Spleen (tissue), 11 donors: ENCODE results near the gene GOLT1A. TPM values are rescaled to one million over a fixed set of nuclear protein-coding genes. Genes with fewer than 3 reads are reported as not detected.

Source experiments
- DNase-seq: peaks from one replicate; pipeline ENCODE4 v3.0.0-alpha.2; 2020
- H3K27ac ChIP-seq, 8 donors: fragments of 200-600 bp; sonication (generic) in 7 of 8; 1 replicate in 4 of 8; 2 replicates in 4 of 8; pipeline versions ENCODE4 v1.5.0 to v1.8.0; 2016 to 2021; ENCODE audit warnings: inconsistent platforms in 4 of 8, mild to moderate bottlenecking in 4 of 8, moderate library complexity in 1 of 8
- H3K27me3 ChIP-seq, 7 donors: fragments of 200-600 bp; sonication (generic) in 6 of 7; replicated peaks in 1 of 7; 1 replicate in 4 of 7; 2 replicates in 3 of 7; pipeline versions ENCODE4 v1.5.0 to v1.8.0; 2016 to 2021; ENCODE audit warnings: inconsistent platforms in 3 of 7, mild to moderate bottlenecking in 1 of 7
- H3K36me3 ChIP-seq, 6 donors: fragments of 200-600 bp; sonication (generic) in 5 of 6; 1 replicate in 4 of 6; 2 replicates in 2 of 6; pipeline versions ENCODE4 v1.5.0 to v1.8.0; 2016 to 2021; ENCODE audit warnings: inconsistent platforms in 2 of 6
- H3K4me1 ChIP-seq, 6 donors: fragments of 200-600 bp; sonication (generic) in 5 of 6; 1 replicate in 3 of 6; 2 replicates in 3 of 6; pipeline versions ENCODE4 v1.5.0 to v1.8.0; 2016 to 2021; ENCODE audit warnings: inconsistent platforms in 3 of 6
- H3K4me3 ChIP-seq, 8 donors: fragments of 200-600 bp; sonication (generic) in 7 of 8; 1 replicate in 4 of 8; 2 replicates in 4 of 8; pipeline versions ENCODE4 v1.5.0 to v1.8.0; 2016 to 2021; ENCODE audit warnings: inconsistent platforms in 4 of 8, mild to moderate bottlenecking in 4 of 8, moderate library complexity in 2 of 8
- H3K9me3 ChIP-seq, 8 donors: fragments of 200-600 bp; sonication (generic) in 7 of 8; 1 replicate in 4 of 8; 2 replicates in 4 of 8; pipeline versions ENCODE4 v1.5.0 to v1.8.0; 2016 to 2021; ENCODE audit warnings: inconsistent platforms in 4 of 8
- POLR2A ChIP-seq, 3 donors: fragments of 450-650 bp; IDR thresholded peaks; one replicate each; pipeline ENCODE4 v1.5.1; 2017; ENCODE audit warnings: antibody characterized with exemption in 3 of 3, mild to moderate bottlenecking in 1 of 3
- POLR2AphosphoS5 ChIP-seq, 3 donors: sonication (generic); formaldehyde crosslinking; IDR thresholded peaks; one replicate each; pipeline ENCODE4 v1.5.1; 2017; ENCODE audit warnings: antibody characterized with exemption in 3 of 3
- WGBS, 5 donors: extraction: QIAGEN DNeasy Blood & Tissue Kit in 3 of 5; methylation state at CpG; one replicate each; pipeline versions ENCODE4 v1.1.5 to v1.1.7; 2013 to 2018; 5-methylcytosine and 5-hydroxymethylcytosine counted together
- intact Hi-C: fragments of 100-400 bp; cut with DNase I; formaldehyde crosslinking; loops from one replicate; pipeline ENCODE4 v1.15.0; 2023; ENCODE audit warnings: low total_unique reads
- polyA plus RNA-seq, 3 donors: library from polyadenylated mRNA; stranded (reverse); fragments of 200-250 nt; gene quantifications; one replicate each; pipeline ENCODE4 v1.2.1, GENCODE V29; 2013
- total RNA-seq, 7 donors: library from RNA; depleted of rRNA in 3 of 7; stranded (reverse); fragments of >200 nt in 3 of 7; fragmentation: NEBNext Ultra II Directional in 4 of 7; extraction: Animal tissue kit (Norgen Biotek cat#: 25700) in 4 of 7; gene quantifications; one replicate each; pipeline versions ENCODE4 v1.1.0 to v1.2.1, GENCODE V29; 2016 to 2021
- TF ChIP-seq, protein P1 (sequence below), 11 experiments: fragments of 200-600 bp in 7 of 11; fragments of 450-650 bp in 4 of 11; sonication (generic) in 4 of 11; IDR thresholded peaks in 8 of 11; conservative IDR thresholded peaks in 3 of 11; 1 replicate in 7 of 11; 2 replicates in 4 of 11; pipeline versions ENCODE4 v1.4.0 to v1.8.0; 2016 to 2021; ENCODE audit warnings: antibody characterized with exemption in 11 of 11, inconsistent platforms in 4 of 11, mild to moderate bottlenecking in 1 of 11
- donor health status: healthy with polysubstance abuse.
- donor health status: DM: no; HTN: no; CAD: no; lungs with moderate emphysema.
- donor health status: DM: no; HTN: no; CAD: no.
- donor health status: Bipolar disorder and iron deficiency.
- donor health status: healthy.
- donor health status: DM: no; HTN: no; CAD: no.
- donor health status: DM: yes; HTN: yes; CAD: no.

GOLT1A gene
- total and polyA plus RNA-seq, 10 donors, result 0.13 to 0.24 TPM; not detected in 8

DNA sequence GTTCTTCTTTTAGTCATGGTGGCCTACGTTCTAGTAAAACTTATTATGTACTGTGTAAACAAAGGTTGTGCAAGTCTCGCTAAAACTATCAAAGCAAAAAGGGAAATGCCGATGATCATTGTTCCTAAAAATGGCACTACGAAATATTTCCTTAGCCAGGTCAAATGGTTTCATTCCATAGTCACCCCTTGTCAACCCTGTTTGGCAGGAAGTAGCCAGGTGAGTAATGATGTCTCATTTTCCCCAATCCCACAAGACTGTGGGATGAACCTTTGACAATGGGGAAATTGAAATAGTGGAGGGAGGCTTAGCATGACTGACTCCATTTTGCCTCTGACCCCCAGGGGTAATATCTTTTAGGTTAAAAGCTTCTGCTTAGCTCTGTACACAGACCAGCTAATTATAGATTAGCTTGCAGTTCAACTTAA, 42.0 kb downstream of the GOLT1A start:
- WGBS, 5 donors, result 36 to 64% (median 45%) methylated on average over 4 of the region's 4 CpGs
- Histone ChIP-seq H3K27me3 (peaks cover 0 to 17% (median 0%) of the 10 kb centered on the region in 7 donors), H3K9me3 (peaks cover 4 to 59% (median 41%) of the 10 kb centered on the region in 8 donors), H3K4me3 (no peak overlapping the region), H3K36me3 (no peaks in the 10 kb centered on the region), H3K27ac (no peak overlapping the region), H3K4me1 (no peaks in the 10 kb centered on the region)
- intact Hi-C loops, result no loop called here
- DNase-seq, result no peak
- TF ChIP-seq POLR2A (IDR thresholded peaks at IDR 0.05) (no peak), POLR2AphosphoS5 (IDR thresholded peaks at IDR 0.05) (no peak)
- TF ChIP-seq, protein P1, sequence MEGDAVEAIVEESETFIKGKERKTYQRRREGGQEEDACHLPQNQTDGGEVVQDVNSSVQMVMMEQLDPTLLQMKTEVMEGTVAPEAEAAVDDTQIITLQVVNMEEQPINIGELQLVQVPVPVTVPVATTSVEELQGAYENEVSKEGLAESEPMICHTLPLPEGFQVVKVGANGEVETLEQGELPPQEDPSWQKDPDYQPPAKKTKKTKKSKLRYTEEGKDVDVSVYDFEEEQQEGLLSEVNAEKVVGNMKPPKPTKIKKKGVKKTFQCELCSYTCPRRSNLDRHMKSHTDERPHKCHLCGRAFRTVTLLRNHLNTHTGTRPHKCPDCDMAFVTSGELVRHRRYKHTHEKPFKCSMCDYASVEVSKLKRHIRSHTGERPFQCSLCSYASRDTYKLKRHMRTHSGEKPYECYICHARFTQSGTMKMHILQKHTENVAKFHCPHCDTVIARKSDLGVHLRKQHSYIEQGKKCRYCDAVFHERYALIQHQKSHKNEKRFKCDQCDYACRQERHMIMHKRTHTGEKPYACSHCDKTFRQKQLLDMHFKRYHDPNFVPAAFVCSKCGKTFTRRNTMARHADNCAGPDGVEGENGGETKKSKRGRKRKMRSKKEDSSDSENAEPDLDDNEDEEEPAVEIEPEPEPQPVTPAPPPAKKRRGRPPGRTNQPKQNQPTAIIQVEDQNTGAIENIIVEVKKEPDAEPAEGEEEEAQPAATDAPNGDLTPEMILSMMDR (IDR thresholded peaks at IDR 0.05 in 8 of 11, conservative IDR thresholded peaks at IDR 0.05 in 3 of 11), result no peak

DNA sequence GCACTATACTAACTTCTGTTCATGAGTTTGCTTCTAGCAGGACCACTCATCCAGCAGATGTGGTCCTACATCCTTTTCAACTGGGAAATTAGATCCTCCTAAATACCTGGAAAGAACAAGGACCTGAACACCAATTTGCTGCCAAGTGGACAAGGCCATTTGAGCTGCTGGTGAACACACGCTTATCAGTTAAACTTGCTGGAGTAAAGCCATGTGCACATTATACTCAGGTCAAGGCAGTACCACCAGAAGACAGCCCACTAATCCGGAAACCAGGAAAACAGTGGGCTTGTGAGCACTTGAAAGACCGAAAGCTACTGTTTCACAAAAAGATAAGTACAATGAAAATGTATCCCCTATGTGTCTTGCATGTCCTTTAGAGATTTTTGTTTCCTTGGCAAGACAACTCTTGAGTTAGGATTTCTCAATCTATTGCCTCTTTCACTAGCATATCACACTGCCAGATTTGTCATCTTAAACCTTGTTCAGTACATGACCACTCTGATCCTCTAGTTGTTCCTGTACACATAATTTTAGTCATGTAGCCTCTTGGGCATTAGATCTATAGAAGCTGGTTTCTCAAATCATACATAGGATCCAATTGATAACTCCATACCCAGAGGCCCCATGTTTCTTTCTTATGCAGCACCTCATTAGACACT, 43.2 kb downstream of the GOLT1A start:
- H3K4me1 ChIP-seq, result no peaks in the 10 kb centered on the region
- peak; percentile 11 for DNase-seq
- intact Hi-C loops, result no loop called here
- TF ChIP-seq POLR2A (IDR thresholded peaks at IDR 0.05) (no peak), POLR2AphosphoS5 (IDR thresholded peaks at IDR 0.05) (no peak)
- TF ChIP-seq, protein P1 (IDR thresholded peaks at IDR 0.05 in 8 of 11, conservative IDR thresholded peaks at IDR 0.05 in 3 of 11), result no peak
- H3K4me3 ChIP-seq, result no peak overlapping the region
- peaks cover 4 to 59% (median 41%) of the 10 kb centered on the region in 8 donors for H3K9me3 ChIP-seq
- peaks cover 0 to 21% (median 0%) of the 10 kb centered on the region in 7 donors for H3K27me3 ChIP-seq
- H3K27ac ChIP-seq, result no peak overlapping the region
- H3K36me3 ChIP-seq, result no peaks in the 10 kb centered on the region
- WGBS, 5 donors, result 63 to 95% (median 79%) methylated on average over 3 of the region's 3 CpGs

DNA sequence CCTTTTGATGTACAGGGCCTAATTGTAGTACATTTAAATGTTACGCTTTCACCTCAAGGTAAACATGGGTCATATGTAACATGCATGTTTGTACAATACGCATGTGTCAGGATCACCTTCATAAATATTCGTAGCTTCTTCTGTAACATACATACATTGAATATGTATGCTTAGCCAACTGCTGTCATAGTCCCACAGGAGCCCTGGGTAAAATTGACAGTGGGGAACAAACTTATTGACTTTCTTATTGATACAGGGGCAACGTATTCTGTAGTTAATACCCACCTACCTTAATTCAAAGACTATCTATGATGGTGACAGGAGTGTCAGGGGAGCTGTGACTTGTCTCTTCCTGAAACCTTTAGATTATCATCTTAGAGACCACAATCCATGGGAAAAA, 43.9 kb downstream of the GOLT1A start:
- Histone ChIP-seq H3K4me1 (no peaks in the 10 kb centered on the region), H3K9me3 (peaks cover 4 to 59% (median 41%) of the 10 kb centered on the region in 8 donors), H3K27me3 (peaks cover 0 to 17% (median 0%) of the 10 kb centered on the region in 7 donors), H3K27ac (no peak overlapping the region), H3K36me3 (no peaks in the 10 kb centered on the region), H3K4me3 (no peak overlapping the region)
- intact Hi-C loops, result no loop called here
- WGBS, 5 donors, result 85 to 96% (median 91%) methylated on average over 4 of the region's 4 CpGs
- TF ChIP-seq POLR2AphosphoS5 (IDR thresholded peaks at IDR 0.05) (no peak), POLR2A (IDR thresholded peaks at IDR 0.05) (no peak)
- TF ChIP-seq, protein P1 (IDR thresholded peaks at IDR 0.05 in 8 of 11, conservative IDR thresholded peaks at IDR 0.05 in 3 of 11), result no peak
- no peak for DNase-seq

DNA sequence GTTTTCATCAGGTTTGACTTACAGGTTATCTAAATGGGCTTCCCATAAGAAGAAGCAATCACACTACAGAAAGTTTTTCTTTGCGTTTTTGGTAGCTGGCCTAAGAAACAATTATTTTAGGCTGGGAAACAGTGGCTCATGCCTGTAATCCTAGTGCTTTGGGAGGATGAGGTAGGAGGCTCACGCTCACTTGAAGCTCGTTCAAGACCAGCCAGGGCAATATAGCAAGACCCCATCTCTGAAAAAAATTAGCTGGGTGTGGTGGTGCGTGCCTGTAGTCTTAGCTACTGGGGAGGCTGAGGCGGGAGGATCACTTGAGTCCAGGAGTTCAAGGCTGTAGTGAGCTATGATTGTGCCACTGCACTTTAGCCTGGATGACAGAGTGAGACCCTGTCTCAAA, 46.1 kb downstream of the GOLT1A start:
- Histone ChIP-seq H3K36me3 (no peaks in the 10 kb centered on the region), H3K9me3 (peaks cover 4 to 57% (median 41%) of the 10 kb centered on the region in 8 donors), H3K4me1 (no peaks in the 10 kb centered on the region), H3K4me3 (no peak overlapping the region), H3K27ac (no peak overlapping the region), H3K27me3 (peaks cover 0 to 17% (median 0%) of the 10 kb centered on the region in 7 donors)
- intact Hi-C loops, result no loop called here
- no peak for DNase-seq
- TF ChIP-seq POLR2AphosphoS5 (IDR thresholded peaks at IDR 0.05) (no peak), POLR2A (IDR thresholded peaks at IDR 0.05) (no peak)
- TF ChIP-seq, protein P1 (IDR thresholded peaks at IDR 0.05 in 8 of 11, conservative IDR thresholded peaks at IDR 0.05 in 3 of 11), result no peak
- 83 to 94% (median 90%) methylated on average over 5 of the region's 5 CpGs for WGBS, 5 donors
